Measurements from ENCODE around the gene NUCB2.

The NUCB2 gene

GRCh38 chr11:17343907-17344306 lies 67.4 kb downstream of the NUCB2 start:
- peak; percentile 60 for DNase-seq

- no peak for DNase-seq
These were observed 71.1 kb downstream of the NUCB2 start for GRCh38 chr11:17347676-17348075.

GRCh38 chr11:17350455-17351171 lies 74.1 kb downstream of the NUCB2 start:
- no peak for DNase-seq

GRCh38 chr11:17351172-17351509 lies 74.6 kb downstream of the NUCB2 start:
- DNase-seq: no peak

- DNase-seq: peak; percentile 71
These were observed 75.1 kb downstream of the NUCB2 start, which contains the start of gene NCR3LG1 for GRCh38 chr11:17351510-17352176. Gene NCR3LG1, plus strand, starts transcription at chr11:17351800. Its CDS starts 170 bp downstream, at chr11:17351970.

- peak; percentile 81 for DNase-seq
These were observed 76.6 kb downstream of the NUCB2 start for GRCh38 chr11:17352950-17353820.

GRCh38 chr11:17353821-17354600 lies 77.5 kb downstream of the NUCB2 start:
- DNase-seq: no peak

- peak; percentile 77 for DNase-seq
These were observed 78.1 kb downstream of the NUCB2 start for GRCh38 chr11:17354601-17354991.

GRCh38 chr11:17366495-17366894 lies 90.0 kb downstream of the NUCB2 start:
- DNase-seq: no peak

GRCh38 chr11:17368551-17368950 lies 92.0 kb downstream of the NUCB2 start:
- no peak for DNase-seq

- no peak for DNase-seq
These were observed 92.6 kb downstream of the NUCB2 start for GRCh38 chr11:17369094-17369493.

- no peak for DNase-seq
These were observed 93.2 kb downstream of the NUCB2 start for GRCh38 chr11:17369684-17370243.

- DNase-seq: no peak
These were observed 95.1 kb downstream of the NUCB2 start for GRCh38 chr11:17371614-17372013.

GRCh38 chr11:17375547-17375946 lies 99.0 kb downstream of the NUCB2 start:
- no peak for DNase-seq

- DNase-seq: no peak
These were observed 100.0 kb downstream of the NUCB2 start for GRCh38 chr11:17376493-17376892.

- no peak for DNase-seq
These were observed 102.1 kb downstream of the NUCB2 start for GRCh38 chr11:17378655-17379054.

GRCh38 chr11:17379383-17380180 lies 103.0 kb downstream of the NUCB2 start:
- DNase-seq: no peak

- DNase-seq: no peak
These were observed 104.6 kb downstream of the NUCB2 start for GRCh38 chr11:17381156-17381555.
